Transverse colon (tissue), 4 donors: ENCODE data around the gene CNTNAP2. TPM values are rescaled to one million over a fixed set of nuclear protein-coding genes. Genes with fewer than 3 reads are reported as not detected.

Experiments used
- DNase-seq: peaks from one replicate; pipeline ENCODE4 v3.0.0-alpha.2; 2019
- H3K27ac ChIP-seq, 4 donors: fragments of 200-600 bp; sonication (generic); 2 replicates each; pipeline ENCODE4 v1.5.1; 2016 to 2018; ENCODE audit warnings: inconsistent platforms in 4 of 4
- H3K27me3 ChIP-seq: fragments of 200-600 bp; sonication (generic); 2 replicates; pipeline ENCODE4 v1.5.1; 2017; ENCODE audit warnings: inconsistent platforms
- H3K36me3 ChIP-seq, 4 donors: fragments of 200-600 bp; sonication (generic); 2 replicates each; pipeline ENCODE4 v1.5.1; 2017 to 2019; ENCODE audit warnings: inconsistent platforms in 4 of 4
- H3K4me1 ChIP-seq, 4 donors: fragments of 200-600 bp; sonication (generic); 2 replicates each; pipeline ENCODE4 v1.5.1; 2017 to 2020; ENCODE audit warnings: inconsistent platforms in 4 of 4
- H3K4me3 ChIP-seq, 4 donors: fragments of 200-600 bp; sonication (generic); 1 replicate in 1 of 4; 2 replicates in 3 of 4; pipeline versions ENCODE4 v1.5.1 to v1.6.1; 2017 to 2019; ENCODE audit warnings: inconsistent platforms in 4 of 4
- H3K9me3 ChIP-seq, 2 donors: fragments of 200-600 bp; sonication (generic); 2 replicates each; pipeline ENCODE4 v1.5.1; 2017 to 2019; ENCODE audit warnings: inconsistent platforms in 2 of 2
- EP300 ChIP-seq: sonication (generic); formaldehyde crosslinking; IDR thresholded peaks from one replicate; pipeline ENCODE4 v1.6.1; 2017; ENCODE audit warnings: antibody characterized with exemption, low read depth
- POLR2A ChIP-seq: fragments of 450-650 bp; IDR thresholded peaks from one replicate; pipeline ENCODE4 v1.6.1; 2016; ENCODE audit warnings: antibody characterized with exemption, mild to moderate bottlenecking, moderate library complexity
- POLR2AphosphoS5 ChIP-seq, 3 donors: sonication (generic); formaldehyde crosslinking; IDR thresholded peaks; one replicate each; pipeline ENCODE4 v1.6.1; 2016; ENCODE audit warnings: antibody characterized with exemption in 3 of 3
- WGBS, 2 donors: methylation state at CpG; one replicate each; pipeline ENCODE4 v1.1.5; 2018; ENCODE audit warnings: low coverage in 1 of 2; 5-methylcytosine and 5-hydroxymethylcytosine counted together
- in situ Hi-C, 4 donors: fragments of 200-750 bp; cut with MboI; loops; one replicate each; pipeline versions ENCODE4 v1.15.0 to v1.15.1; 2017; ENCODE audit warnings: low sequenced_read_pairs in 3 of 4, low pct_ligation_motif_present in 1 of 4, low pct_unique_long_range_greater_than_20kb in 1 of 4
- intact Hi-C: fragments of 100-400 bp; cut with DNase I; formaldehyde crosslinking; loops from one replicate; pipeline ENCODE4 v1.15.1; 2023; ENCODE audit warnings: low total_unique reads
- total RNA-seq, 4 donors: library from RNA; depleted of rRNA; stranded (reverse); fragments of >200 nt; gene quantifications; one replicate each; pipeline ENCODE4 v1.1.0, GENCODE V29; 2016
- TF ChIP-seq, protein P1 (sequence below), 5 experiments: fragments of 200-600 bp in 3 of 5; fragments of 450-650 bp in 2 of 5; sonication (generic) in 3 of 5; IDR thresholded peaks; 1 replicate in 2 of 5; 2 replicates in 3 of 5; pipeline ENCODE4 v1.5.1; 2016 to 2017; ENCODE audit warnings: antibody characterized with exemption in 5 of 5, inconsistent platforms in 3 of 5, mild to moderate bottlenecking in 2 of 5, moderate library complexity in 1 of 5

The CNTNAP2 gene
- total RNA-seq, 4 donors from 2014 or later, result 0.60 to 2.9 (median 2.4) TPM

GRCh38 chr7:147429961-147430360, 1313.4 kb downstream of the CNTNAP2 start:
- Histone ChIP-seq H3K27ac (no peak overlapping the region), H3K9me3 (no peaks in the 10 kb centered on the region), H3K4me1 (no peaks in the 10 kb centered on the region), H3K36me3 (no peaks in the 10 kb centered on the region), H3K4me3 (no peak overlapping the region), H3K27me3 (no peaks in the 10 kb centered on the region)
- intact Hi-C loops, result no loop called here
- no peak for DNase-seq
- no peak for TF ChIP-seq POLR2A
- no peak for TF ChIP-seq POLR2AphosphoS5 (IDR thresholded peaks at IDR 0.05)
- no peak for TF ChIP-seq EP300
- TF ChIP-seq, protein P1, sequence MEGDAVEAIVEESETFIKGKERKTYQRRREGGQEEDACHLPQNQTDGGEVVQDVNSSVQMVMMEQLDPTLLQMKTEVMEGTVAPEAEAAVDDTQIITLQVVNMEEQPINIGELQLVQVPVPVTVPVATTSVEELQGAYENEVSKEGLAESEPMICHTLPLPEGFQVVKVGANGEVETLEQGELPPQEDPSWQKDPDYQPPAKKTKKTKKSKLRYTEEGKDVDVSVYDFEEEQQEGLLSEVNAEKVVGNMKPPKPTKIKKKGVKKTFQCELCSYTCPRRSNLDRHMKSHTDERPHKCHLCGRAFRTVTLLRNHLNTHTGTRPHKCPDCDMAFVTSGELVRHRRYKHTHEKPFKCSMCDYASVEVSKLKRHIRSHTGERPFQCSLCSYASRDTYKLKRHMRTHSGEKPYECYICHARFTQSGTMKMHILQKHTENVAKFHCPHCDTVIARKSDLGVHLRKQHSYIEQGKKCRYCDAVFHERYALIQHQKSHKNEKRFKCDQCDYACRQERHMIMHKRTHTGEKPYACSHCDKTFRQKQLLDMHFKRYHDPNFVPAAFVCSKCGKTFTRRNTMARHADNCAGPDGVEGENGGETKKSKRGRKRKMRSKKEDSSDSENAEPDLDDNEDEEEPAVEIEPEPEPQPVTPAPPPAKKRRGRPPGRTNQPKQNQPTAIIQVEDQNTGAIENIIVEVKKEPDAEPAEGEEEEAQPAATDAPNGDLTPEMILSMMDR (IDR thresholded peaks at IDR 0.05), result no peak
- in situ Hi-C loops, result no loop called here

DNA sequence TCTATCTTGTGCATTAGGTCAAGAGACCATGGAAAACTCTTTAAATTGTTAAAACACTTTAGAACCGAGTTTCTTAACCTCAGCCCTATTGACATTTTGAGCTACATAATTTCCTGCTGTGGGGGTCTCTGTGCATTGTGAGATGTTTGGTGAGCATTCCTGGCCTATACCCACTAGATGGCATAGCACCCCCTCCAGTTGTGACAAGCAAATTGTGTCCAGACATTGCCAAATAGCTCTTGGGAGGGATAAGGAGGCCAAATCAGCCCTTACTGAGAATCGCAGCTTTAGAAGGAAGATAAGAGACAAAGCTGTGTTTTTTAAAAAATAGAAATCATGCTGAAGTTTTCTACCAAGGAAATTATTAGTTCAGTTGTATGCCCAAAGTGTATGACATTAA, 1315.5 kb downstream of the CNTNAP2 start:
- H3K27me3 ChIP-seq, result no peaks in the 10 kb centered on the region
- 29 to 31% methylated on average over 1 to 2 of the region's 2 CpGs for WGBS, 2 donors
- no peaks in the 10 kb centered on the region for H3K9me3 ChIP-seq
- no peak for DNase-seq
- intact Hi-C loops, result no loop called here
- in situ Hi-C loops, result no loop called here
- no peak overlapping the region for H3K27ac ChIP-seq
- no peaks in the 10 kb centered on the region for H3K36me3 ChIP-seq
- no peaks in the 10 kb centered on the region for H3K4me1 ChIP-seq
- TF ChIP-seq, protein P1 (IDR thresholded peaks at IDR 0.05), result no peak
- no peak for TF ChIP-seq POLR2A
- TF ChIP-seq EP300, result no peak
- no peak for TF ChIP-seq POLR2AphosphoS5 (IDR thresholded peaks at IDR 0.05)
- H3K4me3 ChIP-seq, result no peak overlapping the region

DNA sequence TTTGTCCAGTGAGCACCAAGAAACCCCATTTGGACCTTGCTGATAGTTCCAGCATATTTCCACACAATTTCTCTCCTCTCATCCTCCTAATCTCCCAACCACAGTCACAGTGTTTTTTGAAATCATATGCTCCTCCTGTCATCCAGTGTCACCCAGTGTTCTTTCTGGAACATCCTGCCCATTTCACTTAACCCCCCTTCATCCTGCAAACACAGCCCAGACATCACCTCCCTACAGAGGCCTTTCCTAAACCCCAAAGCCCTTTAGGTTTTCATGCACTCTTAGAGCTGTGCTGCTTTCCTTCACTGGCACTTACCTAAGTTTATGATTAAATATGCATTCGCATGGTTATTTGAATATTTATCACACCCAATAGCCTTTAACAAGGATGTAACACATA, 1316.0 kb downstream of the CNTNAP2 start:
- Histone ChIP-seq H3K27ac (no peak overlapping the region), H3K27me3 (no peaks in the 10 kb centered on the region), H3K36me3 (no peaks in the 10 kb centered on the region), H3K4me1 (no peaks in the 10 kb centered on the region), H3K4me3 (no peak overlapping the region), H3K9me3 (no peaks in the 10 kb centered on the region)
- 86 to 94% methylated on average over 1 of the region's 1 CpG for WGBS, 2 donors
- no peak for DNase-seq
- TF ChIP-seq, protein P1 (IDR thresholded peaks at IDR 0.05), result no peak
- TF ChIP-seq POLR2AphosphoS5 (IDR thresholded peaks at IDR 0.05) (no peak), POLR2A (no peak), EP300 (no peak)
- intact Hi-C loops, result no loop called here
- in situ Hi-C loops, result no loop called here

GRCh38 chr7:147436718-147437117, 1320.1 kb downstream of the CNTNAP2 start:
- intact Hi-C loops, result no loop called here
- in situ Hi-C loops, result no loop called here
- Histone ChIP-seq H3K27ac (no peak overlapping the region), H3K4me3 (no peak overlapping the region), H3K4me1 (no peaks in the 10 kb centered on the region), H3K9me3 (no peaks in the 10 kb centered on the region), H3K36me3 (no peaks in the 10 kb centered on the region), H3K27me3 (no peaks in the 10 kb centered on the region)
- TF ChIP-seq EP300 (no peak), POLR2AphosphoS5 (IDR thresholded peaks at IDR 0.05) (no peak), POLR2A (no peak)
- TF ChIP-seq, protein P1 (IDR thresholded peaks at IDR 0.05), result no peak
- WGBS, 2 donors, result 29 to 53% methylated on average over 3 of the region's 3 CpGs
- DNase-seq, result no peak
